K562 (cell line): ENCODE data around the gene RXRA. TPM values are rescaled to one million over a fixed set of nuclear protein-coding genes. Genes with fewer than 3 reads are reported as not detected.

Experiments
- ZBTB33 ChIP-seq: sonication (generic); formaldehyde crosslinking; IDR thresholded peaks from 2 replicates; pipeline ENCODE4 v1.8.1; 2023; ENCODE audit warnings: mild to moderate bottlenecking, missing genetic modification reagents
- polyA plus RNA-seq, 8 experiments: library from polyadenylated mRNA; depleted of rRNA in 4 of 8; stranded (reverse) in 5 of 8; unstranded in 3 of 8; fragments of >200 nt; fragmentation: Nextera tagmentation in 2 of 8; fragmentation: Illumina TruSeq in 1 of 8; extraction: Ambion mirVana in 2 of 8; extraction: Trizol in 1 of 8; gene quantifications; 2 replicates each; pipeline versions ENCODE4 v1.2.1 to v1.2.3, GENCODE V29; 2011 to 2014; ENCODE audit warnings: inconsistent platforms in 1 of 8, missing spikeins in 1 of 8
- total RNA-seq, 7 experiments: library from RNA; depleted of rRNA in 6 of 7; stranded (reverse); fragments of >200 nt in 6 of 7; fragmentation: Illumina TruSeq in 2 of 7; extraction: Trizol in 2 of 7; gene quantifications; 2 replicates each; pipeline versions ENCODE4 v1.2.1 to v1.2.3, GENCODE V29; 2011 to 2021; ENCODE audit warnings: low replicate concordance in 1 of 7
- TF ChIP-seq, protein P1 (sequence below), 3 experiments: IDR thresholded peaks in 2 of 3; conservative IDR thresholded peaks in 1 of 3; 2 replicates each; pipeline ENCODE4 v1.5.1; 2011 to 2012; ENCODE audit warnings: low read length in 3 of 3, mild to moderate bottlenecking in 3 of 3, control low read depth in 2 of 3, improper control_type of control experiment in 1 of 3, inconsistent platforms in 1 of 3, low read depth in 1 of 3, mixed read lengths in 1 of 3, moderate library complexity in 1 of 3; ENCODE audit not compliant: insufficient read depth in 2 of 3
- TF ChIP-seq, protein P2 (sequence below): fragments of 250-450 bp; sonication (Bioruptor Pico); IDR thresholded peaks from 2 replicates; pipeline ENCODE4 v1.5.1; 2021; ENCODE audit warnings: mild to moderate bottlenecking

The RXRA gene
- total and polyA plus RNA-seq, 9 of the 15 experiments (the other 6 are each of a cell fraction or from before 2014, with no cell fraction given) = 0.35 to 23.6 (median 4.6) TPM

- TF ChIP-seq, protein P1, sequence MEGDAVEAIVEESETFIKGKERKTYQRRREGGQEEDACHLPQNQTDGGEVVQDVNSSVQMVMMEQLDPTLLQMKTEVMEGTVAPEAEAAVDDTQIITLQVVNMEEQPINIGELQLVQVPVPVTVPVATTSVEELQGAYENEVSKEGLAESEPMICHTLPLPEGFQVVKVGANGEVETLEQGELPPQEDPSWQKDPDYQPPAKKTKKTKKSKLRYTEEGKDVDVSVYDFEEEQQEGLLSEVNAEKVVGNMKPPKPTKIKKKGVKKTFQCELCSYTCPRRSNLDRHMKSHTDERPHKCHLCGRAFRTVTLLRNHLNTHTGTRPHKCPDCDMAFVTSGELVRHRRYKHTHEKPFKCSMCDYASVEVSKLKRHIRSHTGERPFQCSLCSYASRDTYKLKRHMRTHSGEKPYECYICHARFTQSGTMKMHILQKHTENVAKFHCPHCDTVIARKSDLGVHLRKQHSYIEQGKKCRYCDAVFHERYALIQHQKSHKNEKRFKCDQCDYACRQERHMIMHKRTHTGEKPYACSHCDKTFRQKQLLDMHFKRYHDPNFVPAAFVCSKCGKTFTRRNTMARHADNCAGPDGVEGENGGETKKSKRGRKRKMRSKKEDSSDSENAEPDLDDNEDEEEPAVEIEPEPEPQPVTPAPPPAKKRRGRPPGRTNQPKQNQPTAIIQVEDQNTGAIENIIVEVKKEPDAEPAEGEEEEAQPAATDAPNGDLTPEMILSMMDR (IDR thresholded peaks at IDR 0.05 in 2 of 3, conservative IDR thresholded peaks at IDR 0.05 in 1 of 3; ENCODE audit: insufficient read depth in 2 of 3, low read depth in 1 of 3, low read length in 3 of 3) = peak in 1 of 3 experiments; percentile 14; a peak in 1 of 6 replicates
- no peak for TF ChIP-seq ZBTB33 (CRISPR knock-in tag)
- TF ChIP-seq, protein P2, sequence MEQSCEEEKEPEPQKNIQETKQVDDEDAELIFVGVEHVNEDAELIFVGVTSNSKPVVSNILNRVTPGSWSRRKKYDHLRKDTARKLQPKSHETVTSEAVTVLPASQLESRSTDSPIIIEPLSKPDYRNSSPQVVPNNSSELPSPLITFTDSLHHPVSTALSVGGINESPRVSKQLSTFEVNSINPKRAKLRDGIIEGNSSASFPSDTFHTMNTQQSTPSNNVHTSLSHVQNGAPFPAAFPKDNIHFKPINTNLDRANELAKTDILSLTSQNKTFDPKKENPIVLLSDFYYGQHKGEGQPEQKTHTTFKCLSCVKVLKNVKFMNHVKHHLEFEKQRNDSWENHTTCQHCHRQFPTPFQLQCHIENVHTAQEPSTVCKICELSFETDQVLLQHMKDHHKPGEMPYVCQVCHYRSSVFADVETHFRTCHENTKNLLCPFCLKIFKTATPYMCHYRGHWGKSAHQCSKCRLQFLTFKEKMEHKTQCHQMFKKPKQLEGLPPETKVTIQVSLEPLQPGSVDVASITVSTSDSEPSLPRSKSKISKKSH = no peak
Observed at GRCh38 chr9:134364391-134365114, 38.3 kb downstream of the RXRA start (continued).
